B cell (primary cell): ENCODE results near the gene DPP4. TPM values are rescaled to one million over a fixed set of nuclear protein-coding genes. Genes with fewer than 3 reads are reported as not detected.

ENCODE experiments used
- ATAC-seq: fragments of 200-7000 bp; cut with Tn5 transposase; one replicate; pipeline ENCODE4 v1.10.0; 2021; ENCODE audit warnings: low read depth, mild to moderate bottlenecking, moderate number of reproducible peaks, moderate library complexity
- CTCF ChIA-PET: fragments of 350-600 bp; sonication (Branson Sonifier 250); formaldehyde crosslinking; loops from one replicate; lab custom pipeline; 2021; ENCODE audit warnings: antibody characterized with exemption, inconsistent platforms; lab: Charles Lee
- POLR2A ChIA-PET: fragments of 350-600 bp; sonication (Branson Sonifier 250); formaldehyde crosslinking; loops from one replicate; lab custom pipeline; 2021; ENCODE audit warnings: antibody characterized with exemption; lab: Charles Lee
- DNase-seq: peaks from one replicate; pipeline ENCODE4 v3.0.0; 2013
- H2AFZ ChIP-seq: 2 replicates; pipeline ENCODE4 v1.6.1; 2012; ENCODE audit warnings: mild to moderate bottlenecking, low read depth, low read length; ENCODE audit not compliant: insufficient read depth, poor library complexity, severe bottlenecking
- H3K27ac ChIP-seq, 2 donors: 1 replicate in 1 of 2; 2 replicates in 1 of 2; pipeline ENCODE4 v1.5.1; 2012 to 2013; ENCODE audit warnings: low read length in 2 of 2, mild to moderate bottlenecking in 2 of 2, moderate library complexity in 1 of 2
- H3K27me3 ChIP-seq, 4 experiments: fragments of 200-600 bp in 1 of 4; sonication (generic) in 1 of 4; replicated peaks in 1 of 4; 1 replicate in 2 of 4; 2 replicates in 2 of 4; pipeline versions ENCODE4 v1.6.1 to v1.7.0; 2013 to 2016; ENCODE audit warnings: low read length in 3 of 4, mild to moderate bottlenecking in 2 of 4, mixed read lengths in 1 of 4, moderate library complexity in 1 of 4; ENCODE audit not compliant: insufficient read depth in 4 of 4, control insufficient read depth in 3 of 4; ENCODE audit errors: control extremely low read depth in 1 of 4
- H3K36me3 ChIP-seq, 2 experiments: replicated peaks in 1 of 2; 1 replicate in 1 of 2; 2 replicates in 1 of 2; pipeline versions ENCODE4 v1.6.1 to v1.7.1; 2013; ENCODE audit warnings: low read length in 1 of 2; ENCODE audit not compliant: insufficient read depth in 2 of 2, control insufficient read depth in 1 of 2; ENCODE audit errors: control extremely low read depth in 1 of 2, extremely low read depth in 1 of 2
- H3K4me1 ChIP-seq, 2 donors: fragments of 200-600 bp in 1 of 2; sonication (generic) in 1 of 2; 1 replicate in 1 of 2; 2 replicates in 1 of 2; pipeline versions ENCODE4 v1.5.1 to v1.6.1; 2013 to 2017; ENCODE audit warnings: low read length in 2 of 2; ENCODE audit not compliant: control insufficient read depth in 2 of 2, insufficient read depth in 2 of 2
- H3K4me2 ChIP-seq: replicated peaks from 2 replicates; pipeline ENCODE3; 2012; ENCODE audit warnings: mild to moderate bottlenecking, low read depth, low read length; ENCODE audit not compliant: poor library complexity, severe bottlenecking
- H3K4me3 ChIP-seq, 5 experiments: fragments of 200-600 bp in 1 of 5; sonication (generic) in 1 of 5; 1 replicate in 3 of 5; 2 replicates in 2 of 5; pipeline versions ENCODE4 v1.5.1 to v1.7.0; 2011 to 2016; ENCODE audit warnings: low read length in 4 of 5, mild to moderate bottlenecking in 4 of 5, low read depth in 2 of 5, control low read depth in 1 of 5, moderate library complexity in 1 of 5; ENCODE audit not compliant: insufficient read depth in 1 of 5; ENCODE audit errors: control extremely low read depth in 1 of 5, extremely low read depth in 1 of 5
- H3K79me2 ChIP-seq: fragments of 200-600 bp; sonication (generic); one replicate; pipeline ENCODE4 v1.6.0; 2016; ENCODE audit warnings: low read length; ENCODE audit not compliant: control insufficient read depth, insufficient read depth
- H3K9ac ChIP-seq: fragments of 200-600 bp; sonication (generic); 2 replicates; pipeline ENCODE4 v1.6.1; 2017; ENCODE audit warnings: mild to moderate bottlenecking, low read length, moderate library complexity
- H3K9me3 ChIP-seq, 3 donors: one replicate each; pipeline versions ENCODE4 v1.6.1 to v1.7.1; 2013; ENCODE audit warnings: low read length in 2 of 3; ENCODE audit not compliant: control insufficient read depth in 2 of 3, insufficient read depth in 1 of 3; ENCODE audit errors: control extremely low read depth in 1 of 3
- H4K20me1 ChIP-seq: 2 replicates; pipeline ENCODE4 v1.6.0; 2012; ENCODE audit warnings: mild to moderate bottlenecking, low read length; ENCODE audit not compliant: insufficient read depth, control insufficient read depth, poor library complexity, severe bottlenecking
- H3K27ac Mint-ChIP-seq: one replicate; pipeline ENCODE4 v1.8.0; 2021; ENCODE audit warnings: mixed read lengths
- H3K27me3 Mint-ChIP-seq: one replicate; pipeline ENCODE4 v1.8.0; 2021; ENCODE audit warnings: mixed read lengths
- H3K4me1 Mint-ChIP-seq: one replicate; pipeline ENCODE4 v1.8.0; 2021; ENCODE audit warnings: mixed read lengths
- H3K4me3 Mint-ChIP-seq: one replicate; pipeline ENCODE4 v1.8.0; 2021; ENCODE audit warnings: mixed read lengths
- H3K9me3 Mint-ChIP-seq: one replicate; pipeline ENCODE4 v1.8.0; 2022; ENCODE audit warnings: mixed read lengths; ENCODE audit not compliant: insufficient read depth
- EZH2 ChIP-seq: IDR thresholded peaks from 2 replicates; pipeline ENCODE4 v1.6.1; 2012; ENCODE audit warnings: borderline replicate concordance, low read depth, mild to moderate bottlenecking, moderate library complexity, low read length; ENCODE audit not compliant: insufficient read depth, poor library complexity, severe bottlenecking
- WGBS: methylation state at CpG from one replicate; pipeline ENCODE4 v1.1.5; 2013; ENCODE audit warnings: missing lambda C conversion rate; ENCODE audit not compliant: insufficient coverage; 5-methylcytosine and 5-hydroxymethylcytosine counted together
- intact Hi-C: fragments of 100-400 bp; cut with micrococcal nuclease; formaldehyde crosslinking; loops from one replicate; pipeline ENCODE4 v1.10.0; 2022
- polyA plus RNA-seq: library from polyadenylated mRNA; depleted of rRNA; stranded (reverse); fragments of >200 nt; gene quantifications from 2 replicates; pipeline ENCODE4 v1.2.3, GENCODE V29; 2012
- total RNA-seq, 2 donors: library from RNA; stranded (reverse); fragments of 120-200 nt in 1 of 2; gene quantifications; 1 replicate in 1 of 2; 2 replicates in 1 of 2; pipeline versions ENCODE4 v1.2.3 to v1.2.4, GENCODE V29; 2013 to 2022
- TF ChIP-seq, protein P1 (sequence below): fragments of 200-600 bp; IDR thresholded peaks from one replicate; pipeline ENCODE4 v1.8.0; 2022; ENCODE audit warnings: antibody characterized with exemption, mild to moderate bottlenecking

The DPP4 gene
- total and polyA plus RNA-seq, 2 donors (not counting 1 experiment from before 2014, with no cell fraction given) = 0.18 to 1.2 TPM

DNA sequence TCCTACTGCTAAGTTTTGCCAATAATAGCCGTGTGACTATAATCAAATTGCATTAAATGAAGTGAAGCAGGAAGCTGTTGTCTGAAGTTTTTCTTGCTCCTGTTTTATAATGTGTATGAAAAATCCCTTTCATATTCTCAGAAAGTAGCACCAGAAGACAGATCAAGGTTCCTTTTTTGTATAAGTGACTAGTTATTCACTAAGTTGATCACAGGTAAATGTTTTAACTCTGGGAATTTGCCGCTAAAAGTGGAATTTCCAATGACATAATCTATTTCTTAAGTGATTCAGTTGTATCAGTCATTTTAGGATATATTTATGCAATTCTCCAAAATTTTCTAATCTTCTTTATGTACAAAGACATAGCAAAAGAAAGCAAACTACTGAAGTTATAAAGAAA is 99.6 kb downstream of the DPP4 start:
- WGBS = no CpG with 5 or more reads among the region's 2 CpGs
- no peak overlapping the region for H3K27ac ChIP-seq
- H3K27me3 Mint-ChIP-seq = no peaks in the 10 kb centered on the region
- H4K20me1 ChIP-seq = no peaks in the 10 kb centered on the region
- H3K4me1 Mint-ChIP-seq = no peaks in the 10 kb centered on the region
- no peaks in the 10 kb centered on the region for H3K9me3 ChIP-seq
- ChIA-PET POLR2A (no interaction called here), CTCF (no interaction called here)
- no peak overlapping the region for H2AFZ ChIP-seq
- H3K27me3 ChIP-seq = peaks cover 0 to 4% (median 0%) of the 10 kb centered on the region in 4 experiments
- H3K9ac ChIP-seq = no peak overlapping the region
- intact Hi-C loops = no loop called here
- H3K4me1 ChIP-seq = no peaks in the 10 kb centered on the region
- H3K4me3 ChIP-seq = no peak overlapping the region
- ATAC-seq = no peak
- no peaks in the 10 kb centered on the region for H3K9me3 Mint-ChIP-seq
- no peak overlapping the region for H3K4me2 ChIP-seq
- no peak for DNase-seq
- TF ChIP-seq, protein P1, sequence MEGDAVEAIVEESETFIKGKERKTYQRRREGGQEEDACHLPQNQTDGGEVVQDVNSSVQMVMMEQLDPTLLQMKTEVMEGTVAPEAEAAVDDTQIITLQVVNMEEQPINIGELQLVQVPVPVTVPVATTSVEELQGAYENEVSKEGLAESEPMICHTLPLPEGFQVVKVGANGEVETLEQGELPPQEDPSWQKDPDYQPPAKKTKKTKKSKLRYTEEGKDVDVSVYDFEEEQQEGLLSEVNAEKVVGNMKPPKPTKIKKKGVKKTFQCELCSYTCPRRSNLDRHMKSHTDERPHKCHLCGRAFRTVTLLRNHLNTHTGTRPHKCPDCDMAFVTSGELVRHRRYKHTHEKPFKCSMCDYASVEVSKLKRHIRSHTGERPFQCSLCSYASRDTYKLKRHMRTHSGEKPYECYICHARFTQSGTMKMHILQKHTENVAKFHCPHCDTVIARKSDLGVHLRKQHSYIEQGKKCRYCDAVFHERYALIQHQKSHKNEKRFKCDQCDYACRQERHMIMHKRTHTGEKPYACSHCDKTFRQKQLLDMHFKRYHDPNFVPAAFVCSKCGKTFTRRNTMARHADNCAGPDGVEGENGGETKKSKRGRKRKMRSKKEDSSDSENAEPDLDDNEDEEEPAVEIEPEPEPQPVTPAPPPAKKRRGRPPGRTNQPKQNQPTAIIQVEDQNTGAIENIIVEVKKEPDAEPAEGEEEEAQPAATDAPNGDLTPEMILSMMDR = no peak
- TF ChIP-seq EZH2 = no peak
- H3K79me2 ChIP-seq = no peaks in the 10 kb centered on the region
- no peak overlapping the region for H3K4me3 Mint-ChIP-seq
- no peak overlapping the region for H3K27ac Mint-ChIP-seq
- H3K36me3 ChIP-seq = no peaks in the 10 kb centered on the region

DNA sequence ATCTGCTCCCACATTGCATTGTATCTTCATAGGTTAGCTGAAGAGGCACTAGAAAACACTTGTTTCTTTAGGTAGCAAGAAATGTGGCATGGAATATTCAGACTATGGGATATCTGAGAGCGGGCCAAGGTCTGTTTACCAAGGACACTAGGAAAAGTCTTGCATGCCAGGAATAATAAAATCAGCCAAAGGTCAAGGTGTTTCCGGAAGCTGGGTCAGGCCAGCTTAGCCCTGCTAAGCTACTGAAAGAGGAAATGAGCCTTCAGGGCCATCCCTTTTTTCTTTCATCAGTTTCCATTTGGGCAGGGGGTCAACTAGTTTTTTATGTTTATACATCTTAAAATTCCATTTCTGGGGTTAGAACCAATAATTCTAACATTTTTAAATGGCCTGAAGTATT is 101.1 kb downstream of the DPP4 start:
- no peaks in the 10 kb centered on the region for H3K4me1 Mint-ChIP-seq
- no peak for ATAC-seq
- no peak overlapping the region for H2AFZ ChIP-seq
- H3K9ac ChIP-seq = no peak overlapping the region
- CTCF ChIA-PET = no interaction called here
- H3K79me2 ChIP-seq = no peaks in the 10 kb centered on the region
- no peaks in the 10 kb centered on the region for H3K9me3 Mint-ChIP-seq
- no peak overlapping the region for H3K4me3 ChIP-seq
- 100% methylated on average over 2 of the region's 2 CpGs for WGBS
- POLR2A ChIA-PET = no interaction called here
- TF ChIP-seq, protein P1 = no peak
- TF ChIP-seq EZH2 = no peak
- H3K4me1 ChIP-seq = no peaks in the 10 kb centered on the region
- no peak overlapping the region for H3K27ac ChIP-seq
- H3K27me3 Mint-ChIP-seq = no peaks in the 10 kb centered on the region
- no peak for DNase-seq
- H3K36me3 ChIP-seq = no peaks in the 10 kb centered on the region
- H4K20me1 ChIP-seq = no peaks in the 10 kb centered on the region
- intact Hi-C loops = no loop called here
- H3K4me2 ChIP-seq = no peak overlapping the region
- H3K9me3 ChIP-seq = no peaks in the 10 kb centered on the region
- peaks cover 0 to 4% (median 0%) of the 10 kb centered on the region in 4 experiments for H3K27me3 ChIP-seq
- H3K27ac Mint-ChIP-seq = no peak overlapping the region
- H3K4me3 Mint-ChIP-seq = no peak overlapping the region
